ENCODE data around the gene CD99L2.

The CD99L2 gene

DNA sequence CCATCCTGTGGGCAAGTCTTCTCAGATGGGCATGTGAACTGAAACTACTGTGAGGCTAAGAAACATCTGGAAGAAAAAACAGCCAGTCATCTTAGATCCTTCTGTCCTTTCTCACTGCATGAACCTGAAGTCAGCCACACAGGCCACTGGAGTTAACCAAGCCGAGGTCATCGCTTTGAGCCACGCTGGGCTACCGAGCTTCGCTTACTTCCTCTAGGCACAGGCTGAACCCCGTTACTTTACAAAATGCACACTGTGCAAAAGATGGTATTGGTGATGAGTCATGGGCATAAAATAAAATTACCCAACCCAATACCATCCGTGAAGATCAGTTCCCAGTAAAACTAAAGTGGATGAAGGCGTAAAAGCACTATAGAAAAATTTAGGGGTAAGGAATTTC, 119.1 kb downstream of the CD99L2 start:
- no peak for DNase-seq

DNA sequence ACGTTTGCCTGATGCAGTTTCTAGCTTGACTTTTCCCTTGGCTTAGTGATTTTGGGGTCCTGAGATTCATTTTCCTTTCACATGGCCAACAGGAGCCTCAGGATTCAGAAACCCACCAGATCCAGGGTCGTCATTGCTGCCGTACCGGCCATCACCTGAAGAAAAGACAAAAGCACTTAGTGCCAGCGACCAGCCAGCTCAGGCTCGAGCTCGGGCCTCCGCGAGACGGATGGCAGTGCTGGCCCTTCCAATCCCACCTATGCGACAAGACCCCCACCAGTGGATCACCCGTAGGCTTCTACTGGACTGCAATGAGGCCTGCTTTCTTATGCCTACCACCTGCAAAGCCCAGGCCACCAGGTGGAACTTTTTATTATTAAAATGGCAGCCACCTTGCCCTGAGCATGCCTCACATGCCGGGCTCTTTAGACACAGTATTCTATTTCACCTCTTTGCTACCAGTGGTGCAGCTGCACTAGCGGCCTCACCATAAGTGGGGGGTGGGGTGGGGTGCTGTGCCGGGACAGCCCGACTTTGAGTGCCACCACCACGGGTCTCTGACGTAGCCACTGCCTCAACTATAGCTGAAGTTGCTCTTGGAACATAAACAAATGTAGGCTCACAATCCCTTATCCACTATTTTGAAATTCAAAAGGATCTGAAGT, 121.0 kb downstream of the CD99L2 start:
- DNase-seq, result no peak

DNA sequence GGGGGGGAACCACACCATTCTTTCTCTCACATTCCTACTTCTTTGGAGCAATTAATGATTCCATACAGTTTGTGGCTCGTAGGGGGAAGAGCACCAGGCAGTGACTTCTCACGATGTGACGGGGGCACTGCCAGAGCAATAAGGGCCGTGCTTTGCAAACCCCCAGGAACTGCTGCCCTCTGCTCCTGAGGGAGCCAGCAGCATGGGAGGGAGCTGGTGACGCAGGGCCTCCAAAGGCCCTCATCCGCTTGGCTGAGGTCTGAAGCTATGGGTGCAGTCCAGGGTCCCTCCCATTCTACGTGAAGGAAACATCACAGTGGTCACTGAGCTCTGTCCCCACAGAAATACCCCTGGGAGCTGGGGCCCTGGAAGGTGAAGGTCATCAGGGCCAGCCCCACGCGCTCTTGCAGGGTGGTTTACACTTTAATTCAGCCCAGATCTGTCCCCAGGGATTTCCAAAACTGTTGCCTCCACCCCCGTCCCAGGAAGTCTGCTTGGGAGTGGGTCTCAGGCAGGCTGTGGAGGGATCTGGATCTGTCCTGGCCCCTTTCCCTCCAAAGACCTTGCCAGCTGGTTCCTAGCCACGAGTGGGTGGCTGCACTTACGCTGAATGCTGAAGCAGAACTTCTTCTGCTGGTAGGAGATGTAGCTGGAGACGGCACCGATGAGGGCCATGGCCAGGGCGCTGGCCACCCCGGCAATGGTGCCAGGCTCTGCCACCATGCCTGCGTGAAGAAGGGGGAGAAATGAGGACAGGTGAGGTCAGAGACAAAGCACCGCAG, 122.7 kb downstream of the CD99L2 start:
- DNase-seq, result no peak

DNA sequence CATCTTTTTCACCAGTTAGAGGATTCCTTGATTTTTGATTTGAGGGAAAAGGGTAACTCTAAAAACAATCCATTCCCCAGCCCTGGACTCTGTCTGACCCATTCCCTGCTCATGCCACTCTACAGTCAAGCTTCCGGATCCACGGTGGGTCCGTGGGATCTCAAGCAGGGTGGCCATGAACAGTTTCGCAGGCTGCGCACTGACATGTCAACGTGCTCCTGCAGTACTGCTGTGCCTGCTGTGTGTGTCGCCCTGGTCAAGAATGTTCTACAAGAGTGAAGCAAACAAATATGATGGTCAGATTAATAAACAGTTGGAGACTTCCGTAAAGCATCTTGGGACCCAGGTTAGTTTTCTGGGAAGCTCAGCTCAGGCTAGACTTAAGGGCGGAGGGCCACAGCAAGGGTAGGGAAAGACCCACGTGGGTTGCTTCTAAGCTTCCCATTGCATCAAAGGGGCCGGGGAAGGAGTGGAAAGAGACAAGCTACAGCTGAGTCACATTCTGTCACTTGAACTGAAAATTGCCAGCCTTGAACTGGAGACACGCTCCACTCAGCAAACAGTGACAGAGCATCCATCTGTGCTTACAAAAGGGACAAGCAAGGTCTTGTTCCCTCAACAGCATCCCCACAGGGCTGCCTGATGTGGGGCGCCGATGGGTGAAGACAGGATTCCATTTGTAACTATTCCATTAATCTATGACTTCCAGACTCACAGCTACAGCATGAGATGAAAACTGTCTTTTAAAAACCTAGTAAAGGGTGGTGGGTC, 123.5 kb downstream of the CD99L2 start:
- no peak for DNase-seq

DNA sequence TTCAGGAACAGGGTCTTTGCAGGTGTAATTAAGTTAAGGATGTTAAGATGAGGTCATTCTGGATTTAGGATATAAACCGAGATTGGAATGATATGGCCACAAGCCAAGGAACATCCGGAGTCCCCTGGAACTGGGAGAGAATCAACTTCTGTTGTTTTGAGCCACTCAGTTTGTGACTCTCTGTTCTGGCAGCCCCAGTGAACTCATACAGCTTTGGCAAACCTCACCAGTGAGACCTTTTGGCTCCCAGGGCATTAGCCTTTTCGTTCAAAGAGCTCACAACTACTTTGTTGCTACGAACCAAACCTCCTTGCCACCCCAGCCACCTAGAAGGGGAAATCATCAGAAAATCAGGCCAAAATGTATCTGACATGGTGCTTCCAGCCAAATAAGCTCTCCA, 124.8 kb downstream of the CD99L2 start:
- DNase-seq, result no peak

DNA sequence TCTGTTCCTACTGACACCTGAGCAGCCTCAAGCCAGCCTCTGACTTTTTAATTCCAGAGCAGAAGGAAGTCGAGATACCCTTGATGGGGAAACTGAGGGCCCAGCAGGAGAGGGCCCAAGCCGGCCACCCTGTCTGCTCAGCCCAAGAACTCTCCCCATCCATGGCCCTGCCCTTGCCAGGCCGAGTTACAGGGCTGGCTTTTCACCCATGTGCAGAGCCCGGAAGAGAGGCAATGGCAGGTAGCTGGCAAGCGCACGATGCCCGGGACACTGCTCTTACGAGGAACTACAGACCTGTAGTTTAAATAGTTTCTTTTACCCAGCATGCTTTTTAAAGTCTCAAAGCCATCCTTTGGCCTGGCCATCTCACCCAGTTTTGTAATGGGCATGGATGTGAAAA, 125.4 kb downstream of the CD99L2 start:
- no peak for DNase-seq

DNA sequence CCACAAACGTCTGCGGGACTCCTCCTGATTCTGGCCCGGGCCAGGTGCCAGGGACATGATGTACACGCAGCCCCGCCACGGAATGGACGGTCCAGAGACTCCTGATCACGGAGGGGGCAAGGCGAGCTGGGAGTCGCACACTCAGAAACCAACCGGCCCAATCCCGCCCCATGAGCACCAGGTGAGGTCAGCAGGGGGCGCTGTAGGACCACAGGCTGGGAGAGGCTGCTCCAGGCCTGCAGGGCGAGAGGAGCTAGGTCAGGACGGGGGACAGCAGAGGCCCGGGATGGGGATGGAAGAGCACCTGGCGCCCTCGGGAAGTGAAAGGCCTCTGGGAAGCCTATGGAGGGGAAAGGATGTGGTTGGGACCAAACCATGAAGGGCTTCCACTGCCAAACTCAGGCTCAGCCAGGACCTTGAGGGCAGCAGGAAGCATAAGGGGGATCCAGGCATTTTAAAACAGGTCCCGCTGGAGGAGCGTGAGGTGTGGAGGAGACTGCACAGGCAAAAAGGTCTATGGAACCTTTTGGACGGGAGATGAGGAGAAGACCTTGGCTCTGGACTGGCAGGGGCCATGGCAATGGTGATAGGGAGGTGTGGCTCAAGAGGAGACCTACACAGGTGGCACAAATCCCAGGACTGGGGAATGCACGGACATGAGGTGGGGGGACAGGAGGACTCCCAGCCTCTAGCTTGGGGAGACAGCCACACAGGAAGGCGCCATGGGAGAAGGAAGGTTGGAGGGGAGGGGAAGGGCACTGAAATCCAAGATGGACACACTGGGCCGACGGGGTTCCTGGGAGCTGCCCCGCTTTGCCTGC, 126.1 kb downstream of the CD99L2 start:
- peak; percentile 36 for DNase-seq

DNA sequence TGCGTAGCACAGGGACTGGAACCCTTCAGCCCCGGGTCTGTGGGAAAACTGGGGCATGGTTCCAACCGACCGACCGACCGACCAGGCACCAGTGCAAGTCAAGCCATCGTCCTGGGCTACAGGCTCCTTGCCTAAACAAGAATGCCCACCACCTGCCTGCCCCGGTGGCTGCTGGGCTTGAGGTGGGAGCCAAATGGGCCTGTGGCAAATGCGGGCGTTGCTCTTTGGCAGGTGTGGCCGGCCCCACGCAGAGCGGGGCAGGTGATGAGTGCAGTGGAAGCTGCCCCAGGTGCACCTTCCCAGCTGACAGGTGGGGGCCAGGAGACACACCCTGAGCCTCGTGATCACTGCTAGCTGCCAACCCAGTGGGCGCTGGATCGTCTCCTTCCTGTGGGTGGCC, 127.4 kb downstream of the CD99L2 start:
- DNase-seq, result no peak

DNA sequence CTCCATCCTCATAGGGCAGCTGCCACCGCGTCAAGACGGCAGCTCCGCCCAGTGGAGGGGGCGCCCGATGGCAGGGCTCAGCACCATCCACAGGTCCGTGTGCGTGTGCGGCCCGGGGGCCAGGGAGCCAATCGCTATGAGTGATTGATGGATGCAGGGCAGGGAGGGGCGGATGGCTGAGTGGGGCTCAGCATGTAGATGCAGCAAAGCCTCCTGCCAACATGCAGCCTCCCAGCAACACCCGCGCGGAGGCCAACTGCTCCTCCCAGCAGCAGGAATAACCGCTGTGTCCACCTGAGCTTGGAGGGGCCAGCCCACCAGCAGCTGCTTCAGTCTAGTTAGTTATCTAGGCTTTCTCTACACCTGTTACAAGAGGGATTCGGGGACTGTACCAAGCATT, 127.8 kb downstream of the CD99L2 start:
- no peak for DNase-seq

DNA sequence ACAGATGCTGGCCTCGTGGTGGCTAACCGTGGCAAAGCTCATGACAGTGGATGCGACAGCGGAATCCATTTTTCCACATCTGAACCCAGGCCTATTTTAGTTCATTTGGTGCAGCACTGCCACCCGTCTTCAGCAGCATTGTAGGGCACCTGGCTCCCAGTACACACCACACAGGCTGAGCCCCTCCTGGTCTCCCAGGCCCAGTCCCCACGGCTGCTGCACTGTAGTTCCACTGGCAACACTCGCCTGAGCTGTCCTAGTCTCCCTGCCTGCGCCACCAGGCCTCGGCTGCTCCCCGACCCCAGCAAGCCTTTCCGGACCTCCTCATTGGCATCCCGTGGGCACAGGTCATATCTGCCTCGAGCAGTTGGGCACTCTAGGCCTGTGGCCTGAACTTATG, 129.1 kb downstream of the CD99L2 start:
- DNase-seq, result no peak

DNA sequence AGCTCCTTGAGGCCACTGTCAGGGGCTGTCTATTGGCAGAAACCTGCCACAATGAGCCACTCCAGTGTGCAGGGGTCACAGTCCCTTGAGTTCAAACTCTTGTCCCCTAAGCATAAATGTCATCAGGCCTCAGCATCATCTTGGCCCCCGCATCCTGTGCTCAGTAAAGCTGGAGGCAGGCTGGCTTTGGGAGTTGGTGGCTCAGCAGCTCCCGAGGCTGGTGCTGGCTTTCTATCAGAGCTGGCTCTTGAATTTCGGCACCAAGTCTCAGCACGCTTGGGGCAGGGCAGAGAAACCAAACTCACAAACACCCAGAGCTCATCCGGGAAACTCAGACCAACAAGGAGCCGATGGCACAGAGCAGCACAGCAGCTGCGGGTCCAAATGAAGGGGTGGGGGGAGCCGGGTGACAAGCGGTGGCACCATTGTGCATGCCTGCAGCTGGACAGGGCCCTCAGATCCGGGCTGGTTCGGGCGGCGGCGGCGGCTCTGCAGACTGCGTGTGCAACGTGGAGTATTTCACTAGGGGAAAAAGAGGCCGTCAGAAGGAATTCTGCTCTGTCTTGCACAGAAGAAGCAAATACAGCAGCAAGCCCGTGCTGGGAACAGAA, 129.8 kb downstream of the CD99L2 start:
- no peak for DNase-seq

DNA sequence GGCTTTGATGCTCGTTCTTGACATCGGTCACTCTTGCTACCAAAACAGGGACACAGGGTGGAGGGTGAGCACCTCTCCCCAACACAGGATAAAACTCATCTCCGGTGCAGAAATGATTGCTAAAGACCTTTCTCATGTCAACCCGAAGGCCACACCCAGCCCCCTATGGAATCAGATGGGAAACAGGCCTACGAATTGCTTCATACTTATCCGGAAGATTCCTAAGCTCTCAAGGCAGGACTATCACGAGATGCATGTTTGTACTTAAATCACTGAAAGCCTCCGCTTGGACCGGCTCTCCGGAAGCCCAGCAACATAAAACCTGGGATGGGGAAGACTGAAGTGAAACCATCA, 130.4 kb downstream of the CD99L2 start:
- no peak for DNase-seq

DNA sequence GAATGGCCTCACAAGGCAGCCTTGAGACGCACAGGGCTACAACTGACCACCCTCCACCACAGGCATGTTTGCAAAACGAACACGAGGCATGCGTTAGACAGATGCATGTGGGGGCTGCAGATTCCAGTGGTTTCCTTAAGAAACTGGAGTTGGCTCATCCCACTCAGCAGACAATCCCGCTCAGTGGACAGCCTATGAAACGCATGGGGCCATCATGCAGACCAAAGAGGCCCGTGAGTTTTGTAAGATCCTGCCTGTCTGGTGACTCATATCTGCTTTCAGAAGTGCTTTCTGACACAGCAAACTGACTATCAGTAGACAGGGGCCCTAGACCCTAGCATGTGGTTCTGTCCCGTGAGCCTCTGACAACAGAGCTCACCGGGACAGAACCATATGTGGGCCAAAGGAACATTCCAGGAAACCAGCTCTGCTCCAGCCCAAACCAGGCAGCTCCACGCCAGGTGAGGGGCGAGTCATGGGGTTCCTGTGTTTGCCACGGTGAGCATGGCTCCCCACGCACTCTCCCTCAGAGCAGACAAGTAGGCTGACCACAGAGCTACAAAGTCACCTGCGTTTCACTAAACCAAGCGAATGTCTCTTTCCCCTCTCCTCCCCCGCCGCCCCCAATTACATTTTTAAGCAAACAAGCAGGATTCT, 130.9 kb downstream of the CD99L2 start:
- DNase-seq, result no peak

DNA sequence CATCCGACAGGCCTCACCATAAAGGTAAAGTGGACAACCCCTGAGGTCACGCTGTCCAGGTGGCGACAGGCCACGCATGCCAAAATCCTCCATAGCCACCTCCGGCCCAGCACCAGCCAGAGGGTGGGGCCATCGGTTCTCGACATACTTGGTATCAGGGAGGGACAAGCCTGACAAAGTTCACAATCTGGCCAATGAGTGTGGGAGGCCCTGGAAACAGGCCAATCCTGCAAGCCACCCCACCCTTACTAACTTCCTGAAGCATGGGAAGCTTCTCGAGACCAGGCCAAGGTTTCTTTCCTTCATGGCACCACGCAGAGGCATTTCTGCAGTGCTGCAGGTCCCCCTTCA, 131.4 kb downstream of the CD99L2 start:
- no peak for DNase-seq

DNA sequence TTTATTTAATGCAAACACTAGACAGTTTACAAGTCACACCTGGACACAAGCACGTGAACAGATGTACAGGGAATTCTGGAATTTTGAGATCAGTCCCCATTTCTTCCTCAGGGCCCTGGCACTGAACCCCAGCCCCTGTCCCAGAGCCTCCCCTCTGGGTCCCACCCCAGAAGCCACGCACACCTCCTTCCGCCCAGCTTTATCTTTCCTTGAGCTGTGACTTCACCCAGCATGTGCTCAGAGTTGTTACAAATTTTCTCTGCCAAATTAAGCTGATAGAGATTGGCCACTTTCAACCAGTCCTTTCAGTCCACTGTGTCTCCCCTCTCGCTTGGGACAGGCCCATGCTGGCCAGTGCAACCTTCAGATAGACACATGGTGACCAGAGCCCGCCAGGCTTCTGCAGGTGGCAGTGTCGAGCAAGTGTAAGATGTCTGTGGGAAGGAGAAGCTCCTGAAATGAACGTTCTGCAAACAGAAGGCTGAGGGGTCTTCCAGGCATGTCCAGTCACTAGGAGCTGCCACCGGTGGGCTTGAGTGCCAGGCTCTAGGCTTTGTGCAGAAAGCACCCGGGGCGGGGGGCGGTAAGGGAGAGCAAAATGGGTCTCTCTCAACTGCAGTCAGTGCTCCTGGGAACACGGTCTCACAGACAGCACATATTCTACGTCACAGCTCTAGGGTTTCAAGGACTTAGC, 132.0 kb downstream of the CD99L2 start:
- no peak for DNase-seq

DNA sequence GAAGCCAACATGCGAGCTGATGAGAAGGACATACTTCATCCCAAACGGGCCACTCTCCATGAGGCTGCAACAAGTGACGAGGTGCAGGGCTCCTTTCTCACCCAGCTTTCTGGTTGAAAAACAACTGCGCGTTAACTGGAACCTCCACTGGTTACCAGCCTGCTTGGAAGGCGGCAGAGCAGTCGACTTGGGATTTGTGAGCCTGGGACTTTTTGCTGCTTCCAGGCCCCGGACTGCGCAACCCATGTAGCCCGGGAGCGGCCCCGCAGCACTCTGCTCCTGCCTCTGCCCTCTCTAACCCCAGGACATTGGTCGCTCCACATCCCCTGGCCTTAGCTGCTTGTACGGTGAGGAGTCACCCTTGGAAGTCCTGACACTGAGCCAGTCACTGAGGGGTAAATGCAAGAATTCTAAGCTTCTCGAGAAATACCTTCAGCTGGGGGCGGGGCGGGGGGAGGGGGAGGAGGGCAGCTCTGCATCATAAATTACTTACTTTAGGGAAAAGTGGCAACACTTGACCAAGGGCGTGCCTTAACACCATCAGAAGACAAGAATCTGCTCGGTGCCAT, 132.6 kb downstream of the CD99L2 start:
- no peak for DNase-seq

DNA sequence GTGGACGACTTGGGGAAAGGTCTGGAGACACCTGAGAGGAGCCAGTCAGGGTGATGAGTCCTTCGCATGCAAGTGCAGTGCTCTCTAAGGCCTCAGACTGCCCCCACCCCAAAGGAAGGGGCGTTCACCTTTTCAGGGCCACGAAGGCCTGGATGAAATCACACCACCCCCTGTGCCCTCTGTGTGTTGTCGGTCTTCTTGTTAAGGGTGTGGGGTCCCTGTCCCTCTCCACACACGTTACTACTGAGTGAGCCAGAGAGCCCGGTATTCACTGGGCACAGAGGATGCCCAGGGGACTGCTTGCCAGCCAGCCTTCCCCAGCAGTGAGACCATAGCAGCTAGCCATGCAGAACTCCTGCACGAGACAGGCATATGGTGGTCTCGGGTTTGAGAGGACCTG, 133.2 kb downstream of the CD99L2 start:
- DNase-seq, result no peak

DNA sequence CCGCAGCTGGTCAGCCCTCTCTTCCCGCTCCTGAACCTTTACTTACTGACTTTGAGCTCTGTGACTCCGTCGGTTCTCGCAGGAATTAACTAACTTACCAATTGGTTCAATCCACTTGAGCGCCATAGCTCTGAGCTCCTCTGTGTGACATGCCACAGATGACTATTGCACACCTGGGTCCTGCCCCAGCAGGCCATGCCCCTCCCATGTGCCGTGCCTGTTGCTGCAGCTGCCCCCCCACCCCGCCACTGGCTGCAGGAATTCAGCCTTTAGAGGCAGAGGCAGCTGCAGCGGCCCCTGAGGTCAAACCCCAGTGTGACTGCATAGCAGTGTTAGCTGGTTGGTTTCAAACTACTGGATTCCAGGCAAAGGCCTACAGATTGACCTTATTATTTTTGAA, 134.7 kb downstream of the CD99L2 start:
- DNase-seq, result no peak

DNA sequence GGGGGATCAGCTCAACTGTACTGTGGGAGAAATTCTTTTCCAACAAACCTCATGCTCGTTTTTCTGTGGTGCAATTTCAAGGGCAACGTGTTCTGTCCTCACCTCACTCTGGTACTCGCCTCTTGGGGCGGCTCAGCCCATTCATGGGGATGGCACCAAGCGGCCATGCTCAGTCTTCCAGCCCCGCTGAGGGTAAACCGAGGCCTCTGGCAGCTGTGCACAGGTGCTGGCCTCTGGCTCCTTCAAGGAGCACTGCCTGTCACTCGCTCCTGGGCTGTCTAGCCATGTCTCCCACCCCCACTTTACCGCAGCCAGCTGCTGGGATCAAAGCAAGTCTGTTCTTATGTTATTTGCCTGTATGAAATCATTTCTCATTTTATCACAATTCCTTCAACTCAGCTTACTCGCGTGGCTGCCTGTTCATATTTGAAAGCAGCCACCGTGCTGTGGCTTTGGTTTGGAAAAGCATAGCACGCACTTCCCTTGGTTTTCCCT, 135.1 kb downstream of the CD99L2 start:
- no peak for DNase-seq

DNA sequence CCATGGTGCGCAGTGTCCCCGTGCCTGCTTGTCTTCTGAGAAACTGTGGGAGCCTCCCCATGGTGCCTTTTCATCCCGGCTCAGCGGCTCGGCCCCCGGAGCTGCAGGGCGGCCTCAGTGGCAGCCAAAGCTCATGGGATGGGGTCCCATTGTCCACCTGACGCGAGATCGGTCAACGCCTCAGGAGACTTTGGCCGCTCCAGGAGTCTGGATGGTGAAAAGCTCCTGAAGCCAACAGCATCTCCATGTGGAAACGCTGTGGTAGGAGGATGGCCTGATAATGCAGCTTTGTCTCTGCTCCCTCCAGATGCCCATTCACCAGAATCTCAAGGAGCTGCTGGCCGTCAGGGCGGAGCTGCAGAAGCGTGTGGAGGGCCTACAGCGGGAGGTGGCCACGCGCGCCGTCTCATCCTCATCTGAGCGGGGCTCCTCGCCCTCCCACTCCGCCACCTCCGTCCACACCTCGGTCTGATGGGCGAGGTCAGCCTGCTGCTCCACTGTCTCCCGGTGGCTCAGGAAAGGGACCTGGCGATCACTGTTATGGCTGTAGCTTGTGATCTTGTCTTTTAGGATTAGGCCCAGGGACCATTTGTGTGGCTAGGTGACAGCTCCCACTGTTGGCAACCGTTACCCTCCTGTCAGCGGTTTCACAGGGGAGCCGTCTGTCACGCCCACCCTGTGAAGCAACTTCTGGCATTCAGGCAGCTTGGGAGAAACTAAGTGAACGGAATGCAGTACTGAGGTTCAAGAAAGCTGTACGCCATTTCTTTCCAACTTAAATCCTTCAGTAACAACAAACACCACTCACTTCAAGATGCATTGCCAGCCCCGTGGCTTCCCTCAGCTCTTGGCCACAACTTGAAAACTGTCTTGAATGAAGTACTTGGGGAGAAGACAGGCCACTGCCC, 136.0 kb downstream of the CD99L2 start:
- DNase-seq, result no peak
